PC-3 (cell line): ENCODE results near the gene TCHP. TPM values are rescaled to one million over a fixed set of nuclear protein-coding genes. Genes with fewer than 3 reads are reported as not detected.

ENCODE experiments used
- ATAC-seq: fragments of 200-7000 bp; cut with Tn5 transposase; 2 replicates; pipeline ENCODE4 v1.9.1; 2020; ENCODE audit warnings: mild to moderate bottlenecking, moderate library complexity
- BruUV-seq: library from RNA; stranded (reverse); fragments of 400-500 nt; replicated peaks from 2 replicates; lab custom pipeline; 2021; lab: Mats Ljungman, UMichigan
- CTCF ChIA-PET: fragments of 300-600 bp; sonication (Branson Sonifier 250); formaldehyde crosslinking; loops from one replicate; lab custom pipeline; 2022; ENCODE audit warnings: antibody characterized with exemption; lab: Charles Lee
- POLR2A ChIA-PET: fragments of 300-600 bp; sonication (Branson Sonifier 250); formaldehyde crosslinking; loops from one replicate; lab custom pipeline; 2022; ENCODE audit warnings: antibody characterized with exemption; ENCODE audit not compliant: unreplicated experiment; lab: Charles Lee
- DNase-seq: peaks from one replicate; pipeline ENCODE4 v3.0.0-alpha.2; 2015
- H2AFZ ChIP-seq: fragments of 300-600 bp; sonication (generic); 2 replicates; pipeline ENCODE4 v1.6.0; 2016; ENCODE audit warnings: antibody characterized with exemption, low read length
- H3F3A ChIP-seq: fragments of 300-600 bp; sonication (generic); one replicate; pipeline ENCODE4 v1.6.0; 2017; ENCODE audit warnings: antibody characterized with exemption, low read length, control low read depth, mild to moderate bottlenecking; ENCODE audit not compliant: unreplicated experiment
- H3K27ac ChIP-seq: fragments of 300-600 bp; sonication (generic); 2 replicates; pipeline ENCODE4 v1.5.1; 2016; ENCODE audit warnings: mild to moderate bottlenecking, low read length
- H3K27me3 ChIP-seq: fragments of 300-600 bp; sonication (generic); 2 replicates; pipeline ENCODE4 v1.6.1; 2016; ENCODE audit warnings: low read length, mixed read lengths
- H3K36me3 ChIP-seq: fragments of 300-600 bp; sonication (generic); 2 replicates; pipeline ENCODE4 v1.6.1; 2016; ENCODE audit warnings: low read depth, mixed run types, low read length, mixed read lengths
- H3K4me1 ChIP-seq: fragments of 300-600 bp; sonication (generic); 2 replicates; pipeline ENCODE4 v1.5.1; 2016; ENCODE audit warnings: low read length; ENCODE audit not compliant: insufficient read depth
- H3K4me2 ChIP-seq: fragments of 300-600 bp; sonication (generic); 2 replicates; pipeline ENCODE4 v1.6.0; 2016; ENCODE audit warnings: low read length
- H3K4me3 ChIP-seq: fragments of 300-600 bp; sonication (generic); 2 replicates; pipeline ENCODE4 v1.5.1; 2016; ENCODE audit warnings: mild to moderate bottlenecking, low read length, mixed read lengths
- H3K79me2 ChIP-seq: fragments of 300-600 bp; sonication (generic); 2 replicates; pipeline ENCODE4 v1.6.1; 2017; ENCODE audit warnings: low read length, mixed read lengths
- H3K9ac ChIP-seq: fragments of 300-600 bp; sonication (generic); 2 replicates; pipeline ENCODE4 v1.6.0; 2016; ENCODE audit warnings: mild to moderate bottlenecking, low read length
- H3K9me2 ChIP-seq: fragments of 300-600 bp; sonication (generic); replicated peaks from 2 replicates; pipeline ENCODE4 v1.6.1; 2016; ENCODE audit warnings: mixed run types, low read length, mixed read lengths
- H3K9me3 ChIP-seq: fragments of 300-600 bp; sonication (generic); 2 replicates; pipeline ENCODE4 v1.6.1; 2016; ENCODE audit warnings: low read length, mixed read lengths
- H4K20me1 ChIP-seq: fragments of 300-600 bp; sonication (generic); 2 replicates; pipeline ENCODE4 v1.6.1; 2016; ENCODE audit warnings: low read length, mixed read lengths
- CTCF ChIP-seq: fragments of 300-600 bp; sonication (generic); conservative IDR thresholded peaks from 2 replicates; pipeline ENCODE4 v1.5.1; 2017; ENCODE audit warnings: antibody characterized with exemption, low read depth, mild to moderate bottlenecking, low read length
- EZH2 ChIP-seq: fragments of 300-600 bp; sonication (generic); IDR thresholded peaks from one replicate; pipeline ENCODE4 v1.6.1; 2017; ENCODE audit warnings: antibody characterized with exemption, mild to moderate bottlenecking, low read length; ENCODE audit not compliant: unreplicated experiment
- EZH2phosphoT487 ChIP-seq: fragments of 300-600 bp; sonication (generic); IDR thresholded peaks from 2 replicates; pipeline ENCODE4 v1.6.1; 2018; ENCODE audit warnings: mild to moderate bottlenecking, antibody characterized with exemption, low read length, borderline replicate concordance
- intact Hi-C: fragments of 100-400 bp; cut with micrococcal nuclease; formaldehyde crosslinking; loops from 2 replicates; pipeline ENCODE4 v1.9.0; 2023
- total RNA-seq: library from RNA; depleted of rRNA; stranded (reverse); fragments of >200 nt; gene quantifications from 2 replicates; pipeline ENCODE4 v1.2.3, GENCODE V29; 2014

Gene TCHP
- total RNA-seq, 1 experiment from 2014 or later = 21.6 TPM

- BruUV-seq = no TSS peak
- peak within 1 kb of the TSS; percentile 76 for H3K9ac ChIP-seq
- ATAC-seq (peak; percentile 94), DNase-seq (peak; percentile 97)
- no peaks in the 10 kb centered on the region for H3F3A ChIP-seq
- TF ChIP-seq EZH2 (no peak), CTCF (peak; percentile 33; the same call in 1 of the 2 replicates), EZH2phosphoT487 (no peak)
- H3K4me3 ChIP-seq = peak within 1 kb of the TSS; percentile 84
- H3K9me2 ChIP-seq = no peaks in the 10 kb centered on the region
- peak within 1 kb of the TSS; percentile 94 for H3K4me2 ChIP-seq
- H3K27me3 ChIP-seq = no peaks in the 10 kb centered on the region
- peaks cover 44% of the 10 kb centered on the region for H3K4me1 ChIP-seq
- no peaks in the 10 kb centered on the region for H4K20me1 ChIP-seq
- no peaks in the 10 kb centered on the region for H3K36me3 ChIP-seq
- H2AFZ ChIP-seq = peak within 1 kb of the TSS; percentile 95
- ChIA-PET CTCF (no interaction called here), POLR2A (no interaction called here)
- peak within 1 kb of the TSS; percentile 55 for H3K27ac ChIP-seq
- intact Hi-C loops = loop anchor here (1.0 to 2.0 kb wide), 3 partner anchors 21 to 75 kb away; partner anchors contain the start of gene TCHP
- H3K9me3 ChIP-seq = no peaks in the 10 kb centered on the region
- H3K79me2 ChIP-seq = peaks cover 43% of the 10 kb centered on the region
Observed at GRCh38 chr12:109880043-109880931, 19.8 kb upstream of the TCHP start, which contains the start of gene GLTP. Gene GLTP, minus strand, starts transcription at chr12:109880541. Its CDS starts 167 bp downstream, at chr12:109880374.

GRCh38 chr12:109880938-109881337 is 19.1 kb upstream of the TCHP start:
- BruUV-seq = TSS peak; percentile 83
- POLR2A ChIA-PET = no interaction called here
- Histone ChIP-seq H2AFZ (peak overlapping the region; percentile 95), H3K4me3 (peak overlapping the region; percentile 71), H3K79me2 (peaks cover 42% of the 10 kb centered on the region), H3K36me3 (no peaks in the 10 kb centered on the region), H4K20me1 (no peaks in the 10 kb centered on the region), H3K9me3 (no peaks in the 10 kb centered on the region), H3K9me2 (no peaks in the 10 kb centered on the region), H3F3A (no peaks in the 10 kb centered on the region), H3K4me2 (peak overlapping the region; percentile 94), H3K9ac (peak overlapping the region; percentile 68), H3K27me3 (no peaks in the 10 kb centered on the region), H3K4me1 (peaks cover 37% of the 10 kb centered on the region), H3K27ac (peak overlapping the region; percentile 19; the same call in 1 of the 2 replicates)
- CTCF ChIA-PET = interaction anchor here (0.5 kb wide), 1 partner anchor 27 kb away, joined by 5 read pairs; no protein-coding TSS in a partner anchor
- ATAC-seq = peak; percentile 12
- TF ChIP-seq EZH2phosphoT487 (no peak), EZH2 (no peak), CTCF (no peak)
- peak; percentile 30 for DNase-seq
- intact Hi-C loops = loop anchor here (1.0 to 2.0 kb wide), 3 partner anchors 20 to 76 kb away; partner anchors contain the start of gene TCHP
